ENCODE results near the gene KLHL6. TPM values are rescaled to one million over a fixed set of nuclear protein-coding genes. Genes with fewer than 3 reads are reported as not detected.

KLHL6 gene
- total and polyA plus RNA-seq, 2 of the 8 experiments (the other 6 are each of a cell fraction or from before 2014, with no cell fraction given), result 0.05 TPM; not detected in 1

- Histone ChIP-seq H3K4me3 (ENCODE audit: extremely low read depth in 1 of 4, insufficient read depth in 2 of 4, low read depth in 3 of 4, low read length in 4 of 4) (no peak overlapping the region), H3K4ac (replicated peaks; ENCODE audit: insufficient read length, low read depth, low read length) (no peak overlapping the region), H2BK20ac (ENCODE audit: low read length) (no peak overlapping the region), H3K79me2 (ENCODE audit: control insufficient read depth in 1 of 2, insufficient read depth in 2 of 2, low read length in 2 of 2) (no peaks in the 10 kb centered on the region), H3K23ac (ENCODE audit: insufficient read length) (no peak overlapping the region), H3K56ac (replicated peaks; ENCODE audit: insufficient read length, low read depth, low read length) (no peak overlapping the region), H3K27ac (ENCODE audit: low read depth, low read length) (no peak overlapping the region), H3K4me2 (ENCODE audit: insufficient read depth in 1 of 2, low read depth in 2 of 2, low read length in 2 of 2) (no peak overlapping the region), H4K91ac (replicated peaks; ENCODE audit: insufficient read length, low read length) (no peak overlapping the region), H3K18ac (ENCODE audit: extremely low read depth, low read length) (no peak overlapping the region), H3K79me1 (ENCODE audit: low read depth, low read length) (no peaks in the 10 kb centered on the region), H2BK12ac (ENCODE audit: low read depth, low read length) (no peak overlapping the region), H2AFZ (ENCODE audit: low read length) (no peak overlapping the region), H3K36me3 (ENCODE audit: control insufficient read depth in 2 of 4, insufficient read depth in 4 of 4, low read length in 3 of 4) (no peaks in the 10 kb centered on the region), H2AK5ac (ENCODE audit: low read depth, low read length) (no peak overlapping the region), H2BK5ac (ENCODE audit: low read depth, low read length) (no peak overlapping the region), H3K4me1 (replicated peaks in 1 of 4; ENCODE audit: control insufficient read depth in 3 of 4, insufficient read depth in 4 of 4, low read length in 3 of 4) (peaks cover 0 to 3% (median 0%) of the 10 kb centered on the region in 4 experiments; a peak in 2 of 7 replicates), H4K5ac (ENCODE audit: insufficient read length, low read depth, low read length) (no peak overlapping the region), H2BK15ac (ENCODE audit: low read length) (no peak overlapping the region), H4K8ac (ENCODE audit: extremely low read depth, insufficient read depth, low read length) (no peak overlapping the region), H3K23me2 (ENCODE audit: low read depth, low read length) (no peaks in the 10 kb centered on the region), H3K9ac (replicated peaks in 1 of 4; ENCODE audit: extremely low read depth in 1 of 4, low read depth in 3 of 4, low read length in 3 of 4) (no peak overlapping the region), H3K9me3 (ENCODE audit: insufficient read depth in 2 of 2, low read depth in 1 of 2, low read length in 1 of 2) (no peaks in the 10 kb centered on the region), H3K27me3 (replicated peaks in 1 of 4; ENCODE audit: control insufficient read depth in 3 of 4, extremely low read depth in 1 of 4, insufficient read depth in 3 of 4, low read length in 3 of 4) (no peaks in the 10 kb centered on the region; a peak in 1 of 7 replicates), H4K20me1 (replicated peaks in 1 of 2; ENCODE audit: control insufficient read depth in 1 of 2, insufficient read depth in 2 of 2, low read length in 2 of 2) (no peaks in the 10 kb centered on the region), H3K14ac (ENCODE audit: insufficient read length) (no peak overlapping the region), H2BK120ac (replicated peaks; ENCODE audit: low read depth, low read length) (no peak overlapping the region)
- CTCF ChIA-PET (ENCODE audit: partially characterized antibody), result interaction anchor here (4.3 kb wide), 1 partner anchor 17 kb away, joined by 19 read pairs; no protein-coding TSS in a partner anchor
- TF ChIP-seq TBP (IDR thresholded peaks at IDR 0.05; ENCODE audit: low read depth, low read length), result no peak
- no peak for TF ChIP-seq CTCF (IDR thresholded peaks at IDR 0.05; ENCODE audit: control extremely low read depth in 1 of 3, insufficient read depth in 1 of 3, low read depth in 1 of 3, low read length in 3 of 3)
- FAIRE-seq (no peak), DNase-seq (ENCODE audit: low read depth in 1 of 2, low spot score in 2 of 2) (no peak)
- POLR2A ChIA-PET (ENCODE audit: partially characterized antibody), result interaction anchor here (0.6 to 1.9 kb wide), 2 partner anchors 9 to 56 kb away, joined by 3 to 8 read pairs; no protein-coding TSS in a partner anchor
- 93% methylated on average over 1 of the region's 1 CpG; no CpG with 5 or more reads in 1 of the 2 experiments for WGBS, 2 experiments (ENCODE audit: extremely low coverage in 1 of 2, insufficient coverage in 1 of 2, insufficient read length in 1 of 2, insufficient replicate concordance in 2 of 2, low coverage in 1 of 2, low lambda C conversion rate in 2 of 2, missing lambda C conversion rate in 1 of 2)
These were observed 59.2 kb downstream of the KLHL6 start for GRCh38 chr3:183496311-183496710.
